ENCODE results near the gene SLC34A2.

SLC34A2 gene

GRCh38 chr4:25725870-25726269, 70.2 kb downstream of the SLC34A2 start:
- no peak for DNase-seq (ENCODE audit: low read depth, low spot score)

- no peak for DNase-seq (ENCODE audit: low read depth, low spot score)
Observed at GRCh38 chr4:25727711-25728493, 72.3 kb downstream of the SLC34A2 start.

All from smooth muscle cell of the brain vasculature (primary cell).